Measurements from ENCODE around the gene MTNR1A.

Gene MTNR1A

DNA sequence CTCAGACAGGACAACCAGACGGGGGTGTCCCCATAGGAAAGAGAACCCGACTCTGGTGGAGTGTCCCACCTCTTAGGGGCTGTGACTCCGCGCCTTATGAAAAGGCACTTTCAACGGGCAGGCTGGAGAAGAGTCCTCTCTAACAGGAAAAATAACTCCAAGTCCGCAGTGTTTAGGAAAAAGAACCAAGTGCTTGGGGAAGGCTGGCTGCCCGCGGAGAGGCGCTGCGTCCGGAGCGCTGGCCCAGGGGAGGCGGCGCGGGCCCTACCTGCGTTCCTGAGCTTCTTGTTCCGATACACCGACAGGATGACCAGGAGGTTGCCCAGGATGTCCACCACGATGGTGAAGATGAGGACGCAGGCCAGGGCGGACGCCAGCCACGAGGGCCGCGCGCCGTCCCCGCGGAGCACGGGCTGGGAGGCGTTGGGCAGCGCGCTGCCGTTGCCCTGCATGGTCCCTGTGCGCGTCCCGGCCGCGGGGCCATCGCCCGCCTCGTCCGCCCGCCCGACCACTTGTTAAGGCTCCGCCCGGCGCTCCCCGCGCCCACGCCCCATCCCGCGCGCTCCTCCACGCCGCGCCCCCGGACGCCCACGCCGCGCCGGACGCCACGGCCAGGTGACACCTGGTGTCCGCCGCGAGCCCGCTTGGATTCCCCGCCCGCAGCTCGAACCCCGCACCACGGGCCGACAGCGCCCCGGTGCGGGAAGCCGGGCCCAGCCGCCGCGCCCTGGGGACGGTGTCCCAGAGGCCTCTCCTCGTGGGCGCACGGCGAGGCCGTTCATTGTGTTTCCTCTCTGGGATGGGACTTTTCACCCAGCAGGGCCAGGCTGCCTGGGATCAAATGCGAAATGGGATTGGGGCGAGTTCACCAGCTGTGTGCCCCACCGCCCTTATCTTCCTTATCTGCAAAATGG is at the start of gene MTNR1A:
MTNR1A (minus strand) TSS at position 654 of the 914 bp plus-strand sequence; CDS start at position 452, 202 bp downstream.
- no peak for DNase-seq (ENCODE audit: low read depth)

DNA sequence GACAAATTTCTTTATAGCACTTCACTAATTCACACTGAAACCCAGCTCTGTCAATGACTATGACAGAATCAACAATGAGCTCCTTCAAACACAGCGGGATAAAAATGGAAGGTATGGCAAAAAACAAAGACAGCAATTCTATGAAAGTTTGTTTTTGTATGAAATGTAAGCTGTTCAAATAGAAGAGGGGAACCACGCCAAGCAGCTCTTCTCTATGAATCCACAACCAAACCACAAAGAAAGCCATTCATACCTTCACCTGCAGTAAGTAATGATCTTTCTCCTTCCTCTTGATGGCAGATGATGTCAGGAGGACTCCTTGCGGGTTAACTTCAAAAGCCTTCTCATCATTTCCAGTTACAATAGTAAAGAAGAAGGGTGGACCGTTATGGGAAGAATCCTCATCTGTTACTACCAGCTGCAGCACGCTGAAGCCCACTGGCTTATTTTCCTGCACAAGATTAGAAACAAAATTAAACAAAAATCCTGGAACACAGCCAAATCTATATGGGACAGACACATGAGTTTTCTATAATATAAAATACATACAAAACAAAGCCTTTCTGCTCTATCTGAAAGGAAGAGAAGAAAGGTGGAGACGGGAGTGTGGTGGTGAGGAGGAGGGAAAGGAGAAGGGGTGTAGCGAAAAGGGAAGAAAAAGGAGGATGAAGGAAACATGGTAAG is 48.9 kb upstream of the MTNR1A start:
- DNase-seq (ENCODE audit: low read depth): no peak

DNA sequence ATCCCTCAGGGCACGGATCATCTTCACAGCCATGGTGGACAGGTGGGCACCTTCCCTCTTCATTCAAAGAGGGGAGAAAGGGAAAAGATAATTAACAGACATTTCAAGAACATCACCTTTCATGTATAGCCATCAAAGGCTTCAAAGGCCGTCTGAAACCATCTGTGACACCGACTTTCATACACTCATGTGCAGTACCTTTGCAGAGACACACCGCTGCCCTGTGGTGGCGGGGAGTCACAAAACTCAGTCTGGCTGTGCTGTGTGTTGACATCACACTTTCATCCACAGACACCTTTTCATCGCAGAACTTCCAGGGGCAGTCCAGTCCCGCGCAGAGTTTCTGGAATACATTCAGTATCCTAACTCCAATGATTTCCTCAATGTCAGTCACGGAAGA is 47.6 kb upstream of the MTNR1A start:
- no peak for DNase-seq (ENCODE audit: low read depth)

DNA sequence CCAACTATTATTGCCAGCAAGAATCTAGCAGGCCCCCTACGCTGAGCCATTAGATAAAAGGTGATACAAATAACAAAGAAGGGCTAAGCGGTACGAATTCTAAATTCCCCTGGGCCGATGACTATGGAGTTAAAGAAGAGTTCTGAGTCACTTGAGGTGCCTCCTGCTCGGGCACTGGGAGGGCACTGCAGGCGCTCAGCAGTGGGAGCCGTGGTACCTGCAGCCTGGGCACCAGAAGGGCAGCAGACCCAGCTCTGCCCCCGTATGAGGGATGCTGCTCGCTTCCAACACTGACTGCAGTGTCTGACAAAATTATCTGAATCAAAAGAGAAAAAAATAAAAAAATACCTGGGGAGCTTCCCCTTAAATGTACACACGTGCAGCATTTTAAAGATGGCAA is 44.1 kb upstream of the MTNR1A start:
- DNase-seq (ENCODE audit: low read depth): no peak

DNA sequence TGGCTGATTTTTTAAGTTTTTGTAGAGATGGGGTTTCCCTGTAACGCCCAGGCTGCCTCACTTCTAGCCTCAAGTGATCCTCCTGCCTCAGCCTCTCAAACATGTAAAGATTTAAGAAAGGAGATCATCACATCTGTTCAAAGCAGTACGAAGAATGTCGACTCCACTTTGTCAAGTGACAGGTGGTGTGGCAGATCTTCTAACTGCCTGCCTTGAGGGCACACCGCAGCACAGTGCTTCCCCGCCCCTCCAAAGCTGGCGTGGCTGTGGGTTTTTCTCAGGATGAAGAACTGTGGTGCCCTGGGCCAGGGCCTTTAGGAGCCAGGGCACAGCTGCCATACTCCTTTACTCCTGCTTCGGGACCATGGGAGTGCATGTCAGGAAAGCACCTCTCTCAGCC is 43.3 kb upstream of the MTNR1A start:
- no peak for DNase-seq (ENCODE audit: low read depth)

DNA sequence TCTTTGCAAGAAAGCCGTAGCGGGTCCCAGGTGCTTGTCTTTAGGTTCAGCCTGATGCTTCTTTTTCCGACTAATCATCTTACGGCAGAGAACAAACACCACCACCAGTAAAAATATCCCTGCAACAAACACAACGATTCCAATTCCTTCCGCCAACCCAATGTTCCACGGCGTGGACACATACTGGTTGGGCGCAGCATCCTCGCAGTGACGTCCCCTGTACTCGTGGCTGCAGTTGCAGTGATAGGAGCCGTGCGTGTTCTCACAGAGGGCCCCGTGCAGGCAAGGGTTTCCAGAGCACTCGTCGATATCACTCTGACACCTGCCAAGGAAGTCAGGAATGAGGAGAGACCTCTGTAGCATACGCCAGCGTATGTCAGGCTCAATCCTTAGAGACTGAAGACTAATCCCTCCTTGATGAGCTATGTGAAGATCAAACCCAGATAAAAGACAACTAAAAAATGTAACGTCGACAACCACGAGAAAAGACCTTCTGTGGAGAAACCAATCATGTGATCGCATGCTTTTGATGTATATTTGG is 41.6 kb upstream of the MTNR1A start:
- no peak for DNase-seq (ENCODE audit: low read depth)

DNA sequence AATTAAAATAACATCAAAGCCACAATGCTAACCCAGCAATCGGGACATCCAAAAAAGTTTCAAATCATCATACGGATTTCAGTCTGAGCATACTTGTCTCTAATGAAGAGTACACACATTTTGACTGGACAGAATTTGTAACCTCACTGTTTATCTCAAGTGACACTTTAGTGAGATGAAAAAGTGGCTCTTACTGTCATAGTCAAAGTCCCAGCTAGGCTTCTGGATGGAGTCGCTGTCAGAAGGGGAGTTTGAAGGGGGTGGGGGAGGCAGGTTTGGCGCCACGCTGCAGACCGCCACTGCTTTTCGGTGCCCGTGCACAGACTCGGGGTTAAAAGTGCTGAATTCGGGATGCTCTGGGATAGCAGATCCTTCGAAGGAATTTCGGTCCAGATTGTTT is 41.0 kb upstream of the MTNR1A start:
- DNase-seq (ENCODE audit: low read depth): no peak

DNA sequence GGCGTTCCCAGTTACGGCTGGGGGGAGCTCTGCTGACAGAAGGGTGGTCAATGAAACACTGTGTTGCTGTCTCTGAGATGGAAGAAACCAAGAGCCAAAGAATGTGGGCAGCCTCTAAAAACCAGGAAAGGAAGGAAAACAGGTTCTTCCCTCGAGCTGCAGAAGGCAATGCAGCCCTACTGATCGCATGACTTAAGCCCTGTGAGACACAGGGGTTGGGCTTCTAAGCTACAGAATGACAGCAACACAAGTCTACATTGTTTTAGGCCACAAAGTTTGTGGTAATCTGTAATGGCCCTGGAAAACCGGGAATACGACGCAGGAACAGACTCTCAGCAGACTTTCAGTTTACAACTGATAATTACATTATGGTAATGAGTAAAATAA is 38.2 kb upstream of the MTNR1A start:
- no peak for DNase-seq (ENCODE audit: low read depth)

DNA sequence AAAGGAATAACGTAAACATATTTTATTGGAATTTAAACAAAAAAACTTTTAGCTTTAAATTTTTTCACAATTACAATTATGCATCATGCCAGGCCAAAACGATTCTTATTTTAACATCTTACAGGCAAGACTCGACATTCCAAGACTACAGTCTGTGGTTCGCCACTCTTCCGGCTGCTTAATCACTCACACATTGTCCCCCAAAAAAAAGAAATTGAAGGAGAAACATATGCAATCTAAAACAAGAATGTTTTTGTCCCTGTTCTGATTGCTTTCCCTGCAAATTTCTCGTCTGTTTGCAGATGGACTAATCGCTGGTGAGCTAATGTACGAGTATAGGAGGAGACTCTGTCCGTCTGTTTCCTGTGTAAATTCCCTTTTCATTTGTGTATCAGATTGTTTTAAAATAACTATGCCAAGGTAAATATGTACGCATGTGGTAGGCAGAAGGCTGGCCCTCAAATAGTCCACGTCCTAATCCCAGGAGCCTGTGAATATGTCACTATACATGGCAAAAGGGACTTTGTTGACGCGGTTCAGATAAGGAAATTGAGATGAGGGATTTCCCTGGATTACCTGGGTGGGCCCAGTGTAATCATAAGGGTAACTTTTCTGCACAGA is 37.7 kb upstream of the MTNR1A start:
- DNase-seq (ENCODE audit: low read depth): no peak

DNA sequence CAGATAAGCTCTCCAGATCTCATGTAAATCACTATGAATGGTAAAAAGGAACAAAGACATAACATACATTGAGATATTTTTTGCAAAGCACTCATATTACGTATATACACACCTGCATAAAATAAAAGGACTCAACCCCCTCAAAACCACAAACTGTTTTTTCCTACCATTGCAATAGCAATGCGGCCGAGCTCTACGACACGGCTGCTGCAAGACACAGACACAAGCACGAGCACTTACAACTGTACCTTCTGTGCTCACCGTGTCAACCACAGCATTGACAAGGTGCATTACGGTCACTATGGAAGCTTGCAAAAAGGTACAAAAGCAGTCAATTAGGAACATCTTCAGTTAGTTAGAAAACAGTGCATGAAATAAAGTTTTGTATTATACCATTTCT is 37.1 kb upstream of the MTNR1A start:
- no peak for DNase-seq (ENCODE audit: low read depth)

DNA sequence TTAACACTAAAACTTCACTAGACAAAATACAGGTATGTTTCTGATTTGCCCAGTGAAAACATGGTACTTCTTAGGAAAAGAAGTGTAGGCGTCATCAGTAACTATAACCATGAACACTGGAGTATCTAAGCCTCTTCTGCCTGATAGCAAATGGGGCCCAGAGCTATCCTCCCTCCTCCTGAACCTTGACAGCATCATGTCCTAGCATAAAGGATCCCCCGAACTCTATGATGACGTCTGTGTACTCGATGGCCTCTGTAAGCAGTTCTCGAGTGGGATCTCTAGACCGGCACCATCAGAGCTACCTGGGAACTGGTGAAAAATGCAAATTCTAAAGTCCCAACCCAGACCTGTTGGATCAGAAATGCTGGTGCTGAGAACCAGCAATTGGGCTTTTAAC is 36.3 kb upstream of the MTNR1A start:
- DNase-seq (ENCODE audit: low read depth): no peak

DNA sequence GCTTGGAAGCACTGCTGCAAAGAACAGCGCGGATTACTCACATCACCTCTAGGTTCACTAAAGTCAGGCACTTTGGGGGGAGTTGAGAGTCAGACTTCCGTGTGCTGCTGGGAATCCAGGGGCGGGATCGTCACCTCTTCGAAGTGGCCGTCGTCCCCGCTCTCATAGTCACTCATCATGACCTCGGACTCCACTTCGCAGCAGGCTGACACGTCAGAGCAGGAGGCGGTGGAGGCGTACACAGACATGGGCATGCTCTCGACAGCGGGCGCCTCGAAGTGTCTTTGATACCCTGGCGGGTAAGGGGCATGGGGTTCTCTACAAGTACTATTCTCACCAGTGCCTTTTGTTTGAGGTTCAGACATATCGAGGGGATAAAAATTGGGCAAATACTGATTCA is 33.1 kb upstream of the MTNR1A start:
- no peak for DNase-seq (ENCODE audit: low read depth)

DNA sequence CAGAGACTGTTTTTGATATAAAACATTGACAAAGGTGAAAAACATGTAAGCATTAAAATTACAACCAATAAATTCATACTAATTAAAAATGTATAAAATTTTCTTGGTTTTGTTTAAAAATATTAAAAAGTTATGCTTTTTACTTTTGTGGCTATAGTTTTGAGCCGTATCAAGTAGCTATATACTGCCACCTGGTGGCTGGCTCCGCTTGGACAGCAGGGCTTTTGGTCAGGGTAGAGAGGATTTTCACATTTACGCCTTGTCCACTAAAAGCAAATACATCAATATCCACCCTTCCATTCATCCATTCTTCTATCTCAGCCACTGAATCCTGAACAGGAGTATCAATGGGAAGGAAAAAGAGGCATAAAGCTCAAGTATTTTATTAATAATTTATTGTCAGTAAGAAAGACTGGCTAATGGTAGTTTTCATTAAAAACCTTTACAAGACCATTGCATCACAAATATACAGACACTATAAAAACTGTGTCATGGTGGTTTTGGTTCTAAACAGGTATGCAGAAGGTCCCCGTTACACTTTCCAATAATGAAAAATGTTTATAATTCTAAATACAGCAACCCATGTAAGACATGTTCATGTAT is 32.1 kb upstream of the MTNR1A start:
- DNase-seq (ENCODE audit: low read depth): peak; percentile 13

DNA sequence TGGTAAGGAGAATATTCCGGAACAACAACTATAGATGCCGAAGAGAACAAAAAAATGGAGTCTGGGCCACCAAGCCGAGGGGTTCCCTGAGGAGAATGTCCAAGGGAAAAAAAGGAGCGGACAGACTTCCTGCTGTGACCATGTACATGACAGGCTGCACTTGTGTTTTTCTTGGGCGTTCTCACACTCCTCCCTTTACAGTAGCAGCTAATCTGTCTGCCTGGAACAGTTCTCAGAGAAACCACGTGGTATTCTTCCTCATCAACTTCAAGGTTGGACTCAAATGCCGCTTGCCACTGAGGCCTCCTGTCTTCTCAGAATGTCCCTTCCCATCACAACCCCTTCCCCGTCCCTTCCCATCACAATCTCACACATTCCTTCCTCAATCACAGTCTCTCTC is 30.8 kb upstream of the MTNR1A start:
- no peak for DNase-seq (ENCODE audit: low read depth)

DNA sequence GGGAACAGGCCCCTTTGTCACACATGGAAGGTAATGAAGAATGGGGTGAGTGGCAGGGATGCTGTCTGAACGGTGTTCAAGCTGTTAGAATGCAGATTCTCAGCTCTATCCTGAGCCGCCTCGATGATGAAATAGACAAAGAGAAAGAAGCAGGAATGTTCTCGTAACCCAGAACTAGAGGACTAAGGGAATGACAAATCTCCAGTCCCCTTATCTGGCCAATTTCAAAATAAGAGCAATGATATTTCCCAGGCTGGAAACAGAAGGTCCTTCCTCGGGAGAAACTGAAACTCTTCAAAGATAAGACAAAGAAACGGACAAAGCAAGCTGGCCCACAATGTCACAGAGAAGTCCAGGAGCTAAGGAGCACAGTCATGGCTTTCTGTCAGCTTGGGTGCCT is 29.5 kb upstream of the MTNR1A start:
- no peak for DNase-seq (ENCODE audit: low read depth)

DNA sequence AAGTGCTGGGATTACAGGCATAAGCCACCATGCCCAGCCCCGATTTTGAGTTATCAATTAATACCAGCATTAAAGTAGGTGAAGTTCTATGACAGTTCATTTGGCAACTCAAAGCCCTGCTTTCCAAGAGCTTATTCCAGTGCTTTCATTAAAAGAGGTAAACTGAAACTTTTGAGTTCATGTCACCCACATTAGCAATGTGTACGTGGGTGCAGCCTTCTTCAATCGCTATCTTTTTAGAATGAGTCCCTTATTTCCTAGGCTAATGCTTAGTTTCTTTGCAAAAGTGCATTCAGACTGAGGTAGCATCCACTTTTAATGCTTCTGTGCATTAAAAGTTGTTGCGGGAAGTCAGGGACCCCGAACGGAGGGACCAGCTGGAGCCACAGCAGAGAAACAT is 26.1 kb upstream of the MTNR1A start:
- no peak for DNase-seq (ENCODE audit: low read depth)

DNA sequence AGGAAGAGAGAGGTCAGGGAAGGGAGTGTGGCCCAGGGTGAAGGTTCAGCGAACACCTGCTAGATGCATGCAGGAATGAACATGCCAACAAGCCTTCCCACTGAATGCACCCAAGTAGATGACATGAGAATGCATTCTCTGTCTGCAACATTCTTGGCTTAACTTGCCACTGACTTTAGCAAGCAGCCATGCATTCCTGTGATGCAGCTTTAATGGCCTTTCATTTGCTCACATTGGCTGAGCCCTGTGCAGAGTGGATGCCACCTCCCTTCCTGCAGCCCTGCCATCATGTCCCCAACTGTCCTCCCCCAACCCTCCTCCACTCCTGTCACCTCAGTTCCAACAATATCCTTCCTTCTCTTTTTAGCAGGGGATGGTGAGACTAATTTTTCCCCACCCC is 25.3 kb upstream of the MTNR1A start:
- DNase-seq (ENCODE audit: low read depth): no peak

DNA sequence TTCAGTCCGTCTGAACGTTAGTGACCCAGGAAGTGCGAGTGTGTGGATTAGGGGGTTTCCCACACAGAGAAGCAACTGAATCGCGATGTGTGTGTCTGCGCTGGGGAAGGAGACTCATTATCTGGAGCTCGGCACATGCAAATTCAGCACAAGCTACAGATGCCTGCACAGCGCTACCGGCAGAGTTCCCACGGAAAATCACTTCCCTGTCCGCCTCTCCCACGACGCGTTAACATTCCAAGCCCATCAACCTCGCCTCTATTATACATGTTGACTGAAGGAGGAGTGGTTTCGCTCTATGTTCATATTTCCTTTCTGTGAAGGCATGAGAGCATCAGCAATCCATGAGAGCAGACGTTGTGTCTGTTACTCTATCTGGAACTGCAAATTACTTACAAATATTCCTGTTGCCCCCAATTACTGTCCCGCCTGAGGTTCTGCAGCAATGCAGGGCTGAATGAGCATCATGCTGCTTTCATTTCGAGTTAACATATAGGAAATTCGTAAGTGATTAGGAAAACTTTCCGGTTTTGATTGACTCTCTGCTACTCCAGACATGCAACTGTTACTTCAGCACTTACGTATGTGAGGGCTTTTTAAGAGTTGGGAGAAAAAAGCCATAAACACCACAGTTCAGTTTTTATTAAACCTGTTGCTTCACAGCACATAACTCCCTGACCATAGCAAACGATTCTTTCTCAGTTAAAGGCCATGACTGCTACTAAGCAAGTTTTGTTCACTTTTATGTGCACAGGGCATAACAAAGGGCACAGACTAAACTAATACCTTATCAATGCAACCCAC is 15.0 kb upstream of the MTNR1A start:
- DNase-seq (ENCODE audit: low read depth): no peak

DNA sequence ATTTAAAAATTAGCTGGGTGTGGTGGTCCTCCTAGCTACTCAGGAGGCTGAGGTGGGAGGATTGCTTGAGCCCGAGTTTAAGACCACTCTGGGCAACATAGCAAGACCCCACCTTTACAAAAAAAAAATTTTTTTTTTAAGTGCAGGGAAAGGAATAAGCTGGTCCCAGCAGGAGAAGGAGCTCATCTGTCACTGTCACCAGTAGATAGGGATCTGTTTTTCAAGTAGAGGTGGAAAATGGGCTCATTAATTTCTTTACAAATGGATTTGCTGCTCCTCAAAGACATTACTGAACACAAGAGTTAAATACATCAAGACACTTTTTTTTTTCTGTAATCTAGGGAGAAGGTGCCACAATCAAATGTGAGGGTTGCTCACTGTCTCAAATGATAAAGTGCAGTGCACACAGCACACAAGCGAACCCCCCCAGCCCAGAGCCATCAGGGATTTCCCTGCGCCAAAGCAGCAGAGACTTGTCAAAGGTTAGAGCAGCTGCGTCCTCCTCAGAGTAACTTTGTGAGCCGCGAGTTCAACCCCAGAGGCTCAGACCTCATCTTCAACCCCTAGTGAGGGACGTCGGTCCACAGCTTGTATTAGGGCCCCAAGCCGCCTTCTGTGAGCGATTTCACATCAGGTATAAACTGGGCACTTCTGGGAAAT is 14.3 kb upstream of the MTNR1A start:
- no peak for DNase-seq (ENCODE audit: low read depth)

DNA sequence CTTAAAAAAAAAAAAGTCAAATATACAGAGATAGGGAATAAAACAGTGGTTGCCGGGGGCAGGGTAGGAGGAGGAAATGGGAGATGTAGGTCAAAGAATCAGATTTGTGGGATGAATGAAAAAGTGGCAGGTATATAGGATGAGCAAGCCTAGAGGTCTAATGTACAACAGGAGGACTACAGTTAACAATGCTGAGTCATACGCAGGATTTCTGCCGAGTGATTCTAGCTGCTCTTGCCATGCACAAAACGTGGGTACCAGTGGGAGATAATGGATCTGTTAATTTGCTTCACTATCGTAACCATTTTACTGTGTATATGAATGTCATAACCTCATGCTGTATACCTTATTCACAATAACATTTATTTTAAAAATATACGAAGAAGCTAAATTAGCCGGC is 10.7 kb upstream of the MTNR1A start:
- no peak for DNase-seq (ENCODE audit: low read depth)

DNA sequence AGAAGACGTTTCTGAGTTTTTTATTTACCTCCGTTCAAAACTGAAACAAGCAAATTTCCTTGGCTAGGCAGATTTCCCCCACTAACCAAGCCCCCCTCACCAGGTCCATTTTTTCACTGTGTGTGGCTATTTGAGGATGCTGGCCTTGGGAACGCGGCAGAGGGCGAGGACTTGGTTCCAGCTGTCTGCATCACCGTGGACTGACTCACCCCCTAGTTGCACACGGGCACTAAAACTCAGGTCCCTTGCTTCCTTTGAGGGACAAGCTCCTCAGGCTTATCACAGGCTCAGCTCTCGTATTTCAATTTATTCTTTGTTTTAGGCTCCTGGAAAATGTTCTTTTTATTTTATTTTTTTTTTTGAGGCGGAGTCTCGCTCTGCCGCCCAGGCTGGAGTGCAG is 8.4 kb upstream of the MTNR1A start:
- DNase-seq (ENCODE audit: low read depth): no peak
